Spinal cord (tissue), 10 donors: ENCODE measurements around the gene FAM168A. TPM values are rescaled to one million over a fixed set of nuclear protein-coding genes. Genes with fewer than 3 reads are reported as not detected.
A peak's percentile ranks its signal among the peaks of the same experiment; 100 is the strongest.

Source experiments
- DNase-seq, 6 donors: peaks; one replicate each; pipeline versions ENCODE4 v3.0.0 to v3.0.0-alpha.2; 2013 to 2015; ENCODE audit warnings: low spot score in 6 of 6, low read depth in 4 of 6
- H3K27ac ChIP-seq: one replicate; pipeline ENCODE4 v1.5.1; 2013; ENCODE audit warnings: low read depth, low read length, control low read depth
- H3K27me3 ChIP-seq: one replicate; pipeline ENCODE4 v1.6.1; 2013; ENCODE audit warnings: low read length; ENCODE audit not compliant: control insufficient read depth, insufficient read depth
- H3K36me3 ChIP-seq: one replicate; pipeline ENCODE4 v1.6.1; 2013; ENCODE audit warnings: low read length; ENCODE audit not compliant: control insufficient read depth, insufficient read depth
- H3K4me1 ChIP-seq: one replicate; pipeline ENCODE4 v1.6.1; 2013; ENCODE audit warnings: low read length; ENCODE audit not compliant: control insufficient read depth, insufficient read depth
- H3K4me3 ChIP-seq: one replicate; pipeline ENCODE4 v1.5.1; 2013; ENCODE audit warnings: low read depth, low read length, control low read depth
- H3K9me3 ChIP-seq: one replicate; pipeline ENCODE4 v1.6.1; 2013; ENCODE audit warnings: low read length; ENCODE audit not compliant: control insufficient read depth, insufficient read depth
- WGBS: methylation state at CpG from one replicate; pipeline ENCODE4 v1.1.5; 2013; ENCODE audit warnings: missing lambda C conversion rate; ENCODE audit not compliant: insufficient coverage; 5-methylcytosine and 5-hydroxymethylcytosine counted together
- polyA plus RNA-seq, 2 donors: library from polyadenylated mRNA; unstranded; fragments of 120-200 nt; gene quantifications; one replicate each; pipeline ENCODE4 v1.2.1, GENCODE V29; 2013; ENCODE audit not compliant: insufficient read length in 2 of 2
- total RNA-seq, 2 donors: library from RNA; depleted of rRNA in 1 of 2; stranded (reverse); fragments of 120-200 nt in 1 of 2; fragments of >200 nt in 1 of 2; gene quantifications; one replicate each; pipeline versions ENCODE4 v1.2.3 to v1.2.4, GENCODE V29; 2013 to 2014
- donor health status: healthy.

FAM168A gene
- total and polyA plus RNA-seq, 4 donors, result 57.5 to 154 (median 103) TPM

GRCh38 chr11:73386016-73386415 lies 211.9 kb downstream of the FAM168A start:
- 75% methylated on average over 4 of the region's 8 CpGs for WGBS
- H3K27ac ChIP-seq, result peak overlapping the region; percentile 65
- no peak for DNase-seq
- no peaks in the 10 kb centered on the region for H3K9me3 ChIP-seq
- peaks cover 41% of the 10 kb centered on the region for H3K36me3 ChIP-seq
- peaks cover 68% of the 10 kb centered on the region for H3K4me1 ChIP-seq
- H3K4me3 ChIP-seq, result no peak overlapping the region
- no peaks in the 10 kb centered on the region for H3K27me3 ChIP-seq

- 70% methylated on average over 15 of the region's 21 CpGs for WGBS
- Histone ChIP-seq H3K27me3 (no peaks in the 10 kb centered on the region), H3K27ac (peak overlapping the region; percentile 65), H3K4me3 (no peak overlapping the region), H3K36me3 (peaks cover 38% of the 10 kb centered on the region), H3K9me3 (no peaks in the 10 kb centered on the region), H3K4me1 (peaks cover 76% of the 10 kb centered on the region)
- DNase-seq, result peak in 1 of 6 donors; percentile 40
These were observed 212.8 kb downstream of the FAM168A start for GRCh38 chr11:73384872-73385689.

GRCh38 chr11:73384531-73384871 lies 213.4 kb downstream of the FAM168A start:
- H3K4me3 ChIP-seq, result no peak overlapping the region
- H3K4me1 ChIP-seq, result peaks cover 80% of the 10 kb centered on the region
- DNase-seq, result no peak
- H3K27ac ChIP-seq, result peak overlapping the region; percentile 65
- 69% methylated on average over 3 of the region's 4 CpGs for WGBS
- H3K27me3 ChIP-seq, result no peaks in the 10 kb centered on the region
- H3K36me3 ChIP-seq, result peaks cover 40% of the 10 kb centered on the region
- no peaks in the 10 kb centered on the region for H3K9me3 ChIP-seq

GRCh38 chr11:73384125-73384441 lies 213.8 kb downstream of the FAM168A start:
- WGBS, result 82% methylated on average over 4 of the region's 7 CpGs
- H3K4me1 ChIP-seq, result peaks cover 80% of the 10 kb centered on the region
- DNase-seq, result no peak
- H3K4me3 ChIP-seq, result no peak overlapping the region
- no peaks in the 10 kb centered on the region for H3K9me3 ChIP-seq
- H3K27me3 ChIP-seq, result no peaks in the 10 kb centered on the region
- H3K27ac ChIP-seq, result no peak overlapping the region
- H3K36me3 ChIP-seq, result peaks cover 39% of the 10 kb centered on the region

- Histone ChIP-seq H3K4me3 (no peak overlapping the region), H3K4me1 (peaks cover 77% of the 10 kb centered on the region), H3K36me3 (peaks cover 36% of the 10 kb centered on the region), H3K9me3 (no peaks in the 10 kb centered on the region), H3K27me3 (no peaks in the 10 kb centered on the region), H3K27ac (peak overlapping the region; percentile 54)
- DNase-seq, result peak in 3 of 6 donors; percentile 23 to 80 (median 57)
- WGBS, result 67% methylated on average over 6 of the region's 9 CpGs
These were observed 214.4 kb downstream of the FAM168A start for GRCh38 chr11:73383249-73384124.

GRCh38 chr11:73382747-73383146 lies 215.2 kb downstream of the FAM168A start:
- 84% methylated on average over 3 of the region's 3 CpGs for WGBS
- peaks cover 73% of the 10 kb centered on the region for H3K4me1 ChIP-seq

GRCh38 chr11:73382183-73382582 lies 215.7 kb downstream of the FAM168A start:
- Histone ChIP-seq H3K4me1 (peaks cover 73% of the 10 kb centered on the region), H3K27ac (no peak overlapping the region), H3K36me3 (peaks cover 26% of the 10 kb centered on the region), H3K4me3 (no peak overlapping the region), H3K9me3 (no peaks in the 10 kb centered on the region), H3K27me3 (no peaks in the 10 kb centered on the region)
- no peak for DNase-seq
- WGBS, result 88% methylated on average over 4 of the region's 7 CpGs

More at GRCh38 chr11:73382747-73383146, 215.2 kb downstream of the FAM168A start:
- H3K4me3 ChIP-seq, result no peak overlapping the region
- no peak for DNase-seq
- no peaks in the 10 kb centered on the region for H3K27me3 ChIP-seq
- H3K36me3 ChIP-seq, result peaks cover 29% of the 10 kb centered on the region
- H3K9me3 ChIP-seq, result no peaks in the 10 kb centered on the region
- peak overlapping the region; percentile 54 for H3K27ac ChIP-seq

- H3K27ac ChIP-seq, result no peak overlapping the region
- H3K36me3 ChIP-seq, result peaks cover 26% of the 10 kb centered on the region
- peaks cover 73% of the 10 kb centered on the region for H3K4me1 ChIP-seq
- 86% methylated on average over 6 of the region's 6 CpGs for WGBS
- H3K9me3 ChIP-seq, result no peaks in the 10 kb centered on the region
- H3K27me3 ChIP-seq, result no peaks in the 10 kb centered on the region
- H3K4me3 ChIP-seq, result no peak overlapping the region
- no peak for DNase-seq
These were observed 216.3 kb downstream of the FAM168A start for GRCh38 chr11:73381589-73381988.

- H3K9me3 ChIP-seq, result no peaks in the 10 kb centered on the region
- peaks cover 68% of the 10 kb centered on the region for H3K4me1 ChIP-seq
- 89% methylated on average over 3 of the region's 4 CpGs for WGBS
- no peaks in the 10 kb centered on the region for H3K27me3 ChIP-seq
- peaks cover 26% of the 10 kb centered on the region for H3K36me3 ChIP-seq
- DNase-seq, result no peak
- no peak overlapping the region for H3K4me3 ChIP-seq
- no peak overlapping the region for H3K27ac ChIP-seq
These were observed 217.0 kb downstream of the FAM168A start for GRCh38 chr11:73380897-73381410.
